Fibroblast of mammary gland (primary cell): ENCODE measurements around the gene UBAC1.

Experiments used
- DNase-seq: peaks from one replicate; pipeline ENCODE4 v3.0.0-alpha.2; 2010; ENCODE audit warnings: low read depth
- H3K4me3 ChIP-seq: 2 replicates; pipeline ENCODE4 v1.5.1; 2011; ENCODE audit warnings: low read depth, mild to moderate bottlenecking, low read length, moderate library complexity; ENCODE audit not compliant: control insufficient read depth
- CTCF ChIP-seq: conservative IDR thresholded peaks from 2 replicates; pipeline ENCODE4 v1.5.1; 2011; ENCODE audit warnings: low read depth, low read length, inconsistent platforms; ENCODE audit not compliant: control insufficient read depth, insufficient read depth

UBAC1 gene

GRCh38 chr9:135926402-135927194 is 34.6 kb downstream of the UBAC1 start:
- no peak overlapping the region for H3K4me3 ChIP-seq
- no peak for TF ChIP-seq CTCF
- DNase-seq: peak; percentile 82

GRCh38 chr9:135925496-135926133 is 35.6 kb downstream of the UBAC1 start:
- no peak overlapping the region for H3K4me3 ChIP-seq
- DNase-seq: peak; percentile 81
- no peak for TF ChIP-seq CTCF

GRCh38 chr9:135924628-135925338 is 36.4 kb downstream of the UBAC1 start:
- peak; percentile 14 for TF ChIP-seq CTCF
- DNase-seq: peak; percentile 40

GRCh38 chr9:135923508-135923907 is 37.7 kb downstream of the UBAC1 start:
- TF ChIP-seq CTCF: no peak
- no peak for DNase-seq
- no peak overlapping the region for H3K4me3 ChIP-seq

More at GRCh38 chr9:135924628-135925338, 36.4 kb downstream of the UBAC1 start:
- H3K4me3 ChIP-seq: no peak overlapping the region

GRCh38 chr9:135921749-135922310 is 39.3 kb downstream of the UBAC1 start:
- TF ChIP-seq CTCF: no peak
- DNase-seq: no peak
- no peak overlapping the region for H3K4me3 ChIP-seq

- no peak for DNase-seq
- H3K4me3 ChIP-seq: no peak overlapping the region
- no peak for TF ChIP-seq CTCF
These were observed 40.1 kb downstream of the UBAC1 start for GRCh38 chr9:135920973-135921585.
